ENCODE results near the gene ADCY10.
"Not testable (repeated sequence)": the region's sequence is repeated elsewhere in the genome, so short reads cannot be mapped to it uniquely, and the experiment has no call there.

ADCY10 gene

DNA sequence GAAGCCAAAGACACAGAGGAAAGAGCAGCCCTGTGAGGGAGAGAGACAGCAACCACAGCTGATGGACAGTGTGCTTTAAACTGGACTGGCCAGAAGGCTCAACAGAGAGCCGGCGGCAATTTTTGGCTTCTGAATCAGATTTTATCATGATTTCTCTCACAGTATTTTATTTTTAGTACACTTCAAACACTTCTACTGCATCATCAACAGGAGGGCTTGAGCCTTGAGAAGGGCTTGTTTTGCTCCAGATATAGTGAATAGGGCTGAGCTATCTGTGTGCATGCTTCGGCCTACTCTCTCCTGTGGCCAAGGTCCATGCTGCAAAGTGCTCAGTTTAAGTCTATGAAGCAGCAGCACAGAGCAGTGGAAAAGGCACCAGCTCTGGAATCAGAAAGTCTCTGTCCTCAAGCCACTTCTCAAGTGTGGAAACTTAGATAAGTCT is 33.3 kb downstream of the ADCY10 start:
- DNase-seq, result no peak

DNA sequence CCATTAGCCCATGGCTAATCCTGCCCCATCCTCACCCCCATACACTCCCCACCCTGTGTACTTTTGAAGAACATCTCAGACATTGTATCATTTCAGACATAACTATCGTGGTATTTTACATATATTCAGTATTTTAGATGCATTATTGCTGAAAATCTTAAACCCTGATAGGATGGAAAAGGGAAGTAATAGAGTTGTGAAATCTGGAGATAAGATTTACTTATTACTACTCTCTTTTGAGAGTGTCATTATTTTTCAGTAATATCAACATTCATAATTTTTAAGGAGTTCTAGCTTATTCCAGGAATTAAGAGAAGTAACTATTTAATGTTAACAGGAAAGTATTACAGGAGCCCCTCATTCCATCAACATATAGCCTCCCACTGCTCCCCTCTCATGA is 34.4 kb downstream of the ADCY10 start:
- DNase-seq, result no peak

- no peak for DNase-seq
Measured at GRCh38 chr1:167878372-167879160, 35.4 kb downstream of the ADCY10 start.

GRCh38 chr1:167876597-167877175 is 37.2 kb downstream of the ADCY10 start:
- DNase-seq, result no peak

GRCh38 chr1:167871331-167871730 is 42.6 kb downstream of the ADCY10 start:
- DNase-seq, result no peak

DNA sequence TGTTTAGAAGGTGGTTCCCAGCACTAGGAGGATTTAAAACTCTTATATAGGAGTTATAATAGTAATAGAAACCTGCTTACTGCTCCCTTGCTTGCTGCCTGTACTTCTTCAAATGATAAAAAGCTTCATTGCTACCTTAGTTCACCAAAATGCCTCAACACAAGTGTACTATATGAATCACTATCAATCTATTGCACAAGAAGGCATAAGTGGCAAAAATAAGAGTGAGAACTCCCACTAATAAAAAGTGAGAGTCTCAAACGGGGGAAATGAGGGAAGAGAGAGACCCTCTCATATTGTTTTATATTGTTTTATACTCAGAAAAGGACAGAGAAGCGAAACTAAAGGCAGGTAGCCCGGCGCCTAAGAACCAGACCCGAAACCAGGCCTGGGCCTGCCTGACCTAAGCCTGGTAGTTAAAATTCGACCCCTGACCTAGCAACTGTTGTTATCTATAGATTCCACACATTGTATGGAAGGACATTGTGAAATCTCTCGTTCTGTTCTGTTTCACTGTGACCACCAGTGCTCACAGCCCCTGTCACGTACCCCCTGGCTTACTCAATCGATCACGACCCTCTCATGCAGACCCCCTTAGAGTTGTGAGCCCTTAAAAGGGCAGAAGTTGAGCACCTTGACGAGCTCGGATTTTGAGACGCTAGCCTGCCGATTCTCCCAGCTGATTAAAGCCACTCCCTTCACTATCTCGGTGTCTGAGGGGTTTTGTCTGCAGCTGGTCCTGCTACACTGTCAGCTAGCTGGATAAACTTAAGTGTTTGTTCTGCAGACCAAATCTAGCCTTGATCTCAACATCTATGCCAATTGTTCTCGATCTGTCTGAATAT is 44.6 kb downstream of the ADCY10 start:
- not testable (repeated sequence) for DNase-seq

- not testable (repeated sequence) for DNase-seq
Measured at GRCh38 chr1:167866739-167867414, 47.1 kb downstream of the ADCY10 start.

DNA sequence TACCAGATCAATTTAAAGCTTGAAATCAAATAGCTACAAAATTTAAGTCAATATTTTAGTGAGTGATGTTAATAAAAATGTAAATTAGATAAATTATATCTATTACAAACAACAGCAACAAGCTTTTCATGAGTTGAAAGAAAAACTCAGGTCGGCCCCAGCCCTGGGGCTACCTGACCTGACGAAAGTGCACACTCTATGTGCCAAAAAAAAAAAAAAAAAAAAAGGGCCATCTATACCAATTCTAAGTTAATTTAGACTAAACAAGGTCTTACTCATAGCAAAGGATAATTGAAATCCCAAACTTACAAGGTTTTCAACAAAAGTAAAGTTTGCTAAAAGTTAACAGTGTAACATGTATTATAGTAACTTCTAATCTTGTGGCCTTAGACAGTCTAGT is 47.6 kb downstream of the ADCY10 start:
- DNase-seq, result not testable (repeated sequence)

GRCh38 chr1:167865804-167866308 is 48.1 kb downstream of the ADCY10 start:
- DNase-seq, result not testable (repeated sequence)

- DNase-seq, result not testable (repeated sequence)
Measured at GRCh38 chr1:167865193-167865592, 48.7 kb downstream of the ADCY10 start.

DNA sequence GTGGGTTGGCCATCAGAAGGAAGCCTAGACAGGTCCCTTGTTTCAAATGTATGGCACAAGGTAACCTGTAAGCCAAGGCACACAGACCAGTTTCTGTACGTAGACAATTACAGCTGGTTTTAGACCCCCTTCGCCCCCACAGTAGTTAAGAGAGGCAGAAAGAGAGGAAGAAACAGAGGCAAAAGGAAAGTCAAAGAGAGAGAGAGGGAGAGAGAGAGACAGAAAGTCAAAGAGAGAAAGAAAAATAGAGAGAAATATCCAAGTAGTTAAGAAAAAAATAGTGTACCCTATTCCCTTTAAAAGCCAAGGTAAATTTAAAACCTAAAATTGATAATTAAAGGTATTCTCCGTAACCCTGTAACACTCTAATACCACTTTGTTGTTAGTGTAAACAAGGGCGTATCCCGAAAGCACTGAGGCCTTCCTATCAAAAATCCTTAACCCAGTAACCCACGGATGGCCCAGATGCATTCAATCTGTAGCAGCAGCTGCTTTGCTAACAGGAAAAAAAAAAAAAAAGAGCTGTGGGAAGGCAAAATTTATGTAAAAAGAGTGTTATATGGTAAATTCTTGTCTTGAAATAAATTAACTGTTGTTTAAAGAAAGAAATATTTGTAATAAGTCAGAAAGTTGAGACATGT is 49.4 kb downstream of the ADCY10 start:
- no peak for DNase-seq

- no peak for DNase-seq
Measured at GRCh38 chr1:167863921-167864279, 50.0 kb downstream of the ADCY10 start.

DNA sequence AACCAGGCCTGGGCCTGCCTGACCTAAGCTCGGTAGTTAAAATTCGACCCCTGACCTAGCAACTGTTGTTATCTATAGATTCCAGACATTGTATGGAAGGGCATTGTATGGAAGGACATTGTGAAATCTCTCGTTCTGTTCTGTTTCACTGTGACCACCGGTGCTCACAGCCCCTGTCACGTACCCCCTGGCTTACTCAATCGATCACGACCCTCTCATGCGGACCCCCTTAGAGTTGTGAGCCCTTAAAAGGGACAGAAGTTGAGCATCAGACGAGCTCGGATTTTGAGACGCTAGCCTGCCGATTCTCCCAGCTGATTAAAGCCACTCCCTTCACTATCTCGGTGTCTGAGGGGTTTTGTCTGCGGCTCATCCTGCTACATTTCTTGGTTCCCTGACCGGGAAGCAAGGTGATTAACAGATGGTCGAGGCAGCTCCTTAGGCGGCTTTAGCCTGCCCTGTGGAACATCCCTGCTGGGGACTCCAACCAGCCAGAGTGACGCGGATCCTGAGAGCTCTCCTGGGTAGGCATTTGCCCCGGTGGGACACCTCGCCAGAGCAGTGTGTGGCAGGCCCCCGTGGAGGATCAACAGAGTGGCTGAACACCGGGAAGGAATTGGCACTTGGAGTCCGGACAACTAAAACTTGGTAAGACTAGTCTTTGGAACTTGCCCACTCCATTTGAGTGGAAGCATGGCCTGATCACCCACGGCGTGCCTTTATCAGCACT is 50.6 kb downstream of the ADCY10 start:
- not testable (repeated sequence) for DNase-seq

DNA sequence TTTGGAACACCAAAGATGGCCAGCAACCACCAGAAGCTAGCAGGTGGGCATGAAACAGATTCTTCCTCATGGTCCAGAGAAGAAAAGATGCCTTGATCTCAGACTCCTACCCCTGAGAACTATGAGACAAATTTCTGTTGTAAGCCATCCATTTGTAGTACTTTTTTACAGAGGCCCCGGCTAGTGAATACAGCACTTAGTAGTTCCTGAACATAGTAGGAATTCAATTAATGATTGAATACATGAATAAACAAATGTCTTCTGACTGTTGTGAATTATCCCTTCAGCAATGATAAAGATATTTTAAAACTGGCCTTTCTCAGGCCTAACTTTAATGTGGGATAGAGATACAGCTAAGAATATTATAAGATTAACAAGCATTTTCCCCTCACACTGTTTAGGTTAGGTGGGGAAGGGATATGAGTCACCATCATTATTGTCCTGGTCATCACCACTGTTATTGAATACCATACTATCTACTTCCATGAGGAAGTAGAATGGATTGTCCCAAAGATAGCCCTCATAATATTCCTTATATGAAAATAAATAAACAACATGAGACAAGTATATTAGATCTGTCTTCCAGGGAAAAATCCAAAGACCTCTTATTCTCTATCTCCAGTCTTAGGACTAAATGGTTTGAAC is 51.4 kb downstream of the ADCY10 start:
- no peak for DNase-seq

- DNase-seq, result no peak
Measured at GRCh38 chr1:167861664-167862381, 52.1 kb downstream of the ADCY10 start.

DNA sequence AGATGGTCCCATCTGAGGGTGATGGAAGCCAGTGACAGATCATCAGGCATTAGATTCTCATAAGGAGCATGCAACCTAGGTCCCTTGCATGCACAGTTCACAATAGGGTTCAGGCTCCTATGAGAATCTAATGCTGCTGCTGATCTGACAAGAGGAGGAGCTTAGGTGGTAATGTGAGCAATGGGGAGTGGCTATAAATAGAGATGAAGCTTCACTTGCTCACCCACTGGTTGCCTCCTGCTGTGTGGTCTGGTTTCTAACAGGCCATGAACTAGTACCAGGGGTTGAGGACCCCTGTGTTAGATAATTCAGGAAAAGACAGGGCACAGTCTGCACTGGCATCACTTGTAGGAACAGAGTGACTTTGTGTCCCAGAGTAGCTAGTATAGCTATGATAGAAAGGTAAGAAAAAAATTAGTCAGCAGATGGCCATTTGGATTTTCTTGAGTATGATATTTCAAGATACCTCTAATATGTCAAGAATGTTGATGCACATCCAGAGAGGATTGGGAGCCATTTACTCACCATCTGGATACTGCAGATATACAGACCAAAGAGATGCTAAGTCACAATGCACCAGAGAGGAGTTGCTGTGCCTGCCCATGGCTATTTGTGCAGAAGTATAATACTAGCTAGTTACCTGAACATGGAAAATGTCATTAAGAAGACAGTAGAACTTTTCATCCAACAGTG is 53.6 kb downstream of the ADCY10 start:
- no peak for DNase-seq

- no peak for DNase-seq
Measured at GRCh38 chr1:167856711-167857418, 57.1 kb downstream of the ADCY10 start.

- no peak for DNase-seq
Measured at GRCh38 chr1:167854184-167854583, 59.8 kb downstream of the ADCY10 start.

DNA sequence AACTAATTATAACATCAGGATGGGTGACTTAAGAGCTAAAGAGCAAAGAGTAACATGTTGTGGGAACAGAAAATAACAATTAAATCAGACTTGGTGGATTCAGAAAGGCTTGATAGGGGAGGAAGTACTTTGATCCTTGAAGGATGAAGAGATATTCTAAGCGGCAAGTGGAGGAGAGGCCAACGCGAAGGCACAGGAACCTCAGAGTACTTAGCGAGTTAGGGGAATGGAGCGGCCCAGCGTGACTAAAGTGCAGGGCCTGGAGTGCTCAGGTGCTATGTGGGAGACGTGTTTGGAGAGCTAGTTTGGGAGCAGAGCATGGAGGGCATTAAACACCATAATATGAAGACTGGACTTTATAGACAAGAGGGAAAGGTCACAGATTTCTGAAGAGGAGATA is 64.3 kb downstream of the ADCY10 start:
- DNase-seq, result no peak

Data from NCI-H2227 treated with DMSO at 0.1 percent for 48 hours (cell line).